HEK293T (cell line): ENCODE data around the gene SERPINA7.

Experiments used
- ARNT ChIP-seq: fragments of 450-650 bp; IDR thresholded peaks from 2 replicates; pipeline ENCODE4 v1.6.1; 2017; ENCODE audit warnings: mild to moderate bottlenecking
- BHLHE40 ChIP-seq: fragments of 450-650 bp; IDR thresholded peaks from 2 replicates; pipeline ENCODE4 v1.6.1; 2016; ENCODE audit warnings: mild to moderate bottlenecking, moderate library complexity, borderline replicate concordance
- ELF4 ChIP-seq: fragments of 450-650 bp; IDR thresholded peaks from 2 replicates; pipeline ENCODE4 v1.6.1; 2017; ENCODE audit warnings: antibody characterized with exemption
- FOXK2 ChIP-seq: fragments of 450-650 bp; IDR thresholded peaks from 2 replicates; pipeline ENCODE4 v1.6.1; 2016; ENCODE audit warnings: mild to moderate bottlenecking
- SP1 ChIP-seq: fragments of 450-650 bp; IDR thresholded peaks from 2 replicates; pipeline ENCODE4 v1.6.1; 2017
- SUZ12 ChIP-seq: fragments of 450-650 bp; IDR thresholded peaks from 2 replicates; pipeline ENCODE4 v1.6.1; 2016; ENCODE audit warnings: mild to moderate bottlenecking
- ZNF384 ChIP-seq: fragments of 450-650 bp; IDR thresholded peaks from 2 replicates; pipeline ENCODE4 v1.6.1; 2016

GRCh38 chrX:106042296-106042695, 3.8 kb upstream of the SERPINA7 start:
- TF ChIP-seq ARNT (no peak), SP1 (no peak), ELF4 (no peak), SUZ12 (no peak), FOXK2 (no peak), BHLHE40 (no peak), ZNF384 (no peak)
